GM10248 (cell line): ENCODE results near the gene HNRNPAB.

Experiments
- CTCF ChIA-PET: fragments of 300-600 bp; sonication (Branson Sonifier 250); formaldehyde crosslinking; extraction: SDS; loops from one replicate; lab custom pipeline; 2021; ENCODE audit warnings: antibody characterized with exemption; lab: Yijun Ruan, JAX
- POLR2A ChIA-PET: fragments of 350-650 bp; sonication (Branson Sonifier 250); formaldehyde crosslinking; extraction: SDS; loops from one replicate; lab custom pipeline; 2020; ENCODE audit warnings: antibody characterized with exemption; lab: Yijun Ruan, JAX
- DNase-seq: peaks from one replicate; pipeline ENCODE4 v3.0.0; 2012; ENCODE audit errors: extremely low spot score
- TF ChIP-seq, protein P1 (sequence below): IDR thresholded peaks from 2 replicates; pipeline ENCODE4 v1.5.1; 2012; ENCODE audit warnings: mild to moderate bottlenecking, low read depth; ENCODE audit errors: extremely low read depth, missing control alignments, control extremely low read depth

HNRNPAB gene

DNA sequence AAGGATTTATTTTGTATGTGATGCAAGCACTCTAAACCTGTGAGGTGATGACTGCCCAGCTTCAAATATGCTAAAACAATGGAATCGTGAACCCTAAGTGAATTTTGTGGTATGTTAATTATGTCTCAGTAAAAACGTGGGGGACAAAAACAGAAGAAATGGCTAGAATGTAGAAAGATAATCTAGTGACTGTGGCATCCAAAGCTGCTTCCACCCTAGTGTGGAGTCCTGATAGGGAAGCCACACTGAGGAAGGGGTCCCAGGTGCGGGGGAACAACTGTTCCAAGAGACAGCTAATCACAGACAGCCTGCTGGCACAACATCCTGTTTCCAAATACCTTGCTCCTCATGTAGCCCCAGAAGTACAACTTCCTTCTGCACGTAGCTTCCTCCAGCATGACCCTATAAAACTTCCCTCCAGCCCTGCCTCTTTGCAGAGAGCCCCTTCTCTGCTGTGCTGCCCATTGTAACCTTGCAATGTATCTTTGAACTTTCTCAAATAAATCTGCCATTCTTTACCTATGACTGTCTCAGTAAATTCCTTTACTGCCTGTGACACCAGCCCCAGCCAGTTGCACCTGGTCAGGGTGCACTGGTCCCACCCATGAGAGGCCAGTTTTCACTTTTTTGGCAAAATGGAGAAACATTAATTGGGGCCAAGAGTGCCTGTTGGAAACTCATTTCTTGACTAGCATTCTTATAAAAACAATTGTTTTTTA is 22.0 kb upstream of the HNRNPAB start:
- CTCF ChIA-PET, result interaction anchor here (0.9 kb wide), 1 partner anchor 107 kb away, joined by 3 read pairs; no protein-coding TSS in a partner anchor
- TF ChIP-seq, protein P1, sequence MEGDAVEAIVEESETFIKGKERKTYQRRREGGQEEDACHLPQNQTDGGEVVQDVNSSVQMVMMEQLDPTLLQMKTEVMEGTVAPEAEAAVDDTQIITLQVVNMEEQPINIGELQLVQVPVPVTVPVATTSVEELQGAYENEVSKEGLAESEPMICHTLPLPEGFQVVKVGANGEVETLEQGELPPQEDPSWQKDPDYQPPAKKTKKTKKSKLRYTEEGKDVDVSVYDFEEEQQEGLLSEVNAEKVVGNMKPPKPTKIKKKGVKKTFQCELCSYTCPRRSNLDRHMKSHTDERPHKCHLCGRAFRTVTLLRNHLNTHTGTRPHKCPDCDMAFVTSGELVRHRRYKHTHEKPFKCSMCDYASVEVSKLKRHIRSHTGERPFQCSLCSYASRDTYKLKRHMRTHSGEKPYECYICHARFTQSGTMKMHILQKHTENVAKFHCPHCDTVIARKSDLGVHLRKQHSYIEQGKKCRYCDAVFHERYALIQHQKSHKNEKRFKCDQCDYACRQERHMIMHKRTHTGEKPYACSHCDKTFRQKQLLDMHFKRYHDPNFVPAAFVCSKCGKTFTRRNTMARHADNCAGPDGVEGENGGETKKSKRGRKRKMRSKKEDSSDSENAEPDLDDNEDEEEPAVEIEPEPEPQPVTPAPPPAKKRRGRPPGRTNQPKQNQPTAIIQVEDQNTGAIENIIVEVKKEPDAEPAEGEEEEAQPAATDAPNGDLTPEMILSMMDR, result no peak
- POLR2A ChIA-PET, result no interaction called here
- DNase-seq, result no peak

DNA sequence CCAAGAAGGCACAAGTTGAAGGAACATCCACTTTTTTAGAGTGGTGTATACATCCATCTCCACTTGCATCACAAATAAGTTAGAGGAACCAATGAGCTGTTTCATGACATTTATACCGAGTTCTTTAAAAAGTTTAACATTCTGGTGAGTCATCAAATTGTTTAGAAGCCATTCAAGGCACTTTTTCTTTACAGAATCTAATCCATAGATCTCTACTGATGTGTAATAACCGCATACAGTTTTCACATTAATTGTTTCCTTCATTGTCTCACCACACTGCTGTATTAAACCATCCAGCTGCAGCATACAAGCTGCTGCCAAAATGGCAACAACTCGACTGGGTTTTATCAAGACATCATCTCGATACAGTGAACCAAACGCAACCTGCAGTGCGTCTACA is 17.9 kb upstream of the HNRNPAB start:
- ChIA-PET POLR2A (no interaction called here), CTCF (no interaction called here)
- DNase-seq, result no peak
- TF ChIP-seq, protein P1, result no peak

- TF ChIP-seq, protein P1, result no peak
- CTCF ChIA-PET, result no interaction called here
- POLR2A ChIA-PET, result no interaction called here
These were observed 17.3 kb upstream of the HNRNPAB start, which contains the start of gene GMCL2 for GRCh38 chr5:178187014-178187413. TSS of gene GMCL2 (minus strand) at chr5:178187371. CDS start at chr5:178187299, 72 bp downstream.

GRCh38 chr5:178189433-178189832 is 14.9 kb upstream of the HNRNPAB start:
- TF ChIP-seq, protein P1, result no peak
- ChIA-PET POLR2A (no interaction called here), CTCF (interaction anchor here (0.9 to 1.3 kb wide), 2 partner anchors 21 to 68 kb away, joined by 3 read pairs; no protein-coding TSS in a partner anchor)
- DNase-seq, result no peak

More at GRCh38 chr5:178187014-178187413, 17.3 kb upstream of the HNRNPAB start, which contains the start of gene GMCL2:
- DNase-seq, result no peak

DNA sequence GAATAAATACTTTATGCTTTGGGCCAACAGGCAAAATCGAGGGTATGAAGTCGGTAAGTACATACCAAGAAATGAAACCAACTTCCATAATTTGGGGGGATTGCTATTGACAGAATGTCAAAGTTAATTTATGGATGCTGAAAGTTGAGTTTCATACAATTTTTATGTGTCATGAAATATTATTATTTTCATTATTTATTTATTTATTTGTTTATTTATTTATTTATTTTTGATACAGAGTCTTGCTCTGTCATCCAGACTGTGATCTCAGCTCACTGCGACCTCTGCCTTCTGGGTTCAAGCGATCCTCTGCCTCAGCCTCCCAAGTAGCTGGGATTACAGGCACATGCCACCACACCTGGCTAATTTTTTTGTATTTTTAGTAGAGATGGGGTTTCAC is 12.7 kb upstream of the HNRNPAB start:
- POLR2A ChIA-PET, result no interaction called here
- DNase-seq, result no peak
- TF ChIP-seq, protein P1, result no peak
- CTCF ChIA-PET, result no interaction called here

GRCh38 chr5:178192244-178192643 is 12.1 kb upstream of the HNRNPAB start:
- ChIA-PET CTCF (no interaction called here), POLR2A (no interaction called here)
- no peak for DNase-seq
- TF ChIP-seq, protein P1, result no peak
